Measurements from ENCODE around the gene APOBEC2. TPM values are rescaled to one million over a fixed set of nuclear protein-coding genes. Genes with fewer than 3 reads are reported as not detected.
"Not testable (repeated sequence)": the region's sequence is repeated elsewhere in the genome, so short reads cannot be mapped to it uniquely, and the experiment has no call there.

APOBEC2 gene
- total RNA-seq, result not detected
- long read RNA-seq, donor 1, partial matches to known transcripts, result 0 of 1 reads
- long read RNA-seq, donor 1, other reads (novel, unspliced or antisense), result 1 of 1 reads
- long read RNA-seq, donor 2, partial matches to known transcripts, result 0 of 1 reads
- long read RNA-seq, donor 2, other reads (novel, unspliced or antisense), result 1 of 1 reads

DNA sequence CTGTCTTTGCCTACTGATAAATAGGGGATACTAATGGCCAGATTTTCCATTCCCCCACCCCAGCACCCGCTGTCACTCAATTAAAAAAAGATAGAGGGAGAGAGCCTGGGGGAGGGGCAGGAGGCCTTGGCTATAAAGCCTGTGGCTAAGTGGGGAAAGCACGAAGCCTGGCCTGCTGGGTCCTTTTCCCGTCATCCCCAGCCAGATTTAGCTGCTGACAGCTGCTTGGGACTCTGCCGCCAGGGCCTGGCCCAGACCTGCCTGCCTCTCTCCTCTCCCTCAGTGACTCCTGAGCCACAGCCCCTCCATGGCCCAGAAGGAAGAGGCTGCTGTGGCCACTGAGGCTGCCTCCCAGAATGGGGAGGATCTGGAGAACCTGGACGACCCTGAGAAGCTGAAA is at the start of gene APOBEC2:
Gene APOBEC2 (plus strand): TSS at position 162 of the 400 bp plus-strand sequence. CDS start 146 bp downstream, at position 308.
- Histone ChIP-seq H3K9me3 (no peaks in the 10 kb centered on the region), H3K36me3 (ENCODE audit: low read depth) (no peaks in the 10 kb centered on the region), H3K4me3 (no peak within 1 kb of the TSS), H3K4me1 (ENCODE audit: low read depth) (no peaks in the 10 kb centered on the region)
- DNase-seq, result no peak
- ATAC-seq, result no peak
- intact Hi-C loops (cut with DNase I, micrococcal nuclease), result no loop called here
- TF ChIP-seq, protein P1, sequence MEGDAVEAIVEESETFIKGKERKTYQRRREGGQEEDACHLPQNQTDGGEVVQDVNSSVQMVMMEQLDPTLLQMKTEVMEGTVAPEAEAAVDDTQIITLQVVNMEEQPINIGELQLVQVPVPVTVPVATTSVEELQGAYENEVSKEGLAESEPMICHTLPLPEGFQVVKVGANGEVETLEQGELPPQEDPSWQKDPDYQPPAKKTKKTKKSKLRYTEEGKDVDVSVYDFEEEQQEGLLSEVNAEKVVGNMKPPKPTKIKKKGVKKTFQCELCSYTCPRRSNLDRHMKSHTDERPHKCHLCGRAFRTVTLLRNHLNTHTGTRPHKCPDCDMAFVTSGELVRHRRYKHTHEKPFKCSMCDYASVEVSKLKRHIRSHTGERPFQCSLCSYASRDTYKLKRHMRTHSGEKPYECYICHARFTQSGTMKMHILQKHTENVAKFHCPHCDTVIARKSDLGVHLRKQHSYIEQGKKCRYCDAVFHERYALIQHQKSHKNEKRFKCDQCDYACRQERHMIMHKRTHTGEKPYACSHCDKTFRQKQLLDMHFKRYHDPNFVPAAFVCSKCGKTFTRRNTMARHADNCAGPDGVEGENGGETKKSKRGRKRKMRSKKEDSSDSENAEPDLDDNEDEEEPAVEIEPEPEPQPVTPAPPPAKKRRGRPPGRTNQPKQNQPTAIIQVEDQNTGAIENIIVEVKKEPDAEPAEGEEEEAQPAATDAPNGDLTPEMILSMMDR (IDR thresholded peaks at IDR 0.05), result no peak

DNA sequence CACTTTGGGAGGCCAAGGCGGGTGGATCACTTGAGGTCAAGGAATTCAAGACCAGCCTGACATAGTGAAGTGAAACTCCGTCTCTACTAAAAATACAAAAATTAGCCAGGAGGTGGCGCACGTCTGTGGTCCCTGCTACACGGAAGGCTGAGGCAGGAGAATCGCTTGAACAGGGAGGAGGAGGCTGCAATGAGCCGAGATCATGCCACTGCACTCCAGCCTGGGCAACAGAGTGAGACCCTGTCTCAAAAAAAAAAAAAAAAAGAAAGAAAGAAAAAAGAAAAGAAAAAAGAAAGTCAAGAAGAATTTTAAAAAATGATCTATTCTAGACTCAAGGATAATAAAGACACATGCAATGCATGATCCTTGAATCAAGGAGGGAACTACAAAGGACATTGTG is 46.8 kb upstream of the APOBEC2 start:
- intact Hi-C loops (cut with DNase I, micrococcal nuclease), result loop anchor here in 1 of 2 donors (5.0 kb wide), 1 partner anchor 61 kb away; no protein-coding TSS in a partner anchor
- not testable (repeated sequence) for H3K4me3 ChIP-seq; H3K4me1 ChIP-seq (ENCODE audit: low read depth); H3K36me3 ChIP-seq (ENCODE audit: low read depth); H3K9me3 ChIP-seq
- DNase-seq (peak in 1 of 3 donors; percentile 90), ATAC-seq (peak; percentile 85)
- TF ChIP-seq, protein P1 (IDR thresholded peaks at IDR 0.05), result peak; percentile 33

DNA sequence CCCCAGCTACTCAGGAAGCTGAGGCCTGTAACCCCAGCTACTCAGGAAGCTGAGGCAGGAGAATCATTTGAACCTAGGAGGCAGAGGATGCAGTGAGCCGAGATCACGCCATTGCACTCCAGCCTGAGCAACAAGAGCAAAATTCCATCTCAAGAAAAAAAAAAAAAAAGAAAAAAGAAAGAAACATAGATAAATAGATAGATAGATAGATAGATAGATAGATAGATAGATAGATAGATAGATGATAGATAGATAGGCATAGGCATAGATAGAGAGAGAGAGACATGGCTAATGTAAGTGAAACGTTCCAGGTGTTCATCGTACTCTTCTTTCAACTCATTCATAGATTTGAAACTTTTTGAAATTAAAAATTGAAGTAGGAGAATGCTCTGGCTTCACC is 46.0 kb upstream of the APOBEC2 start:
- intact Hi-C loops (cut with DNase I, micrococcal nuclease), result loop anchor here in 1 of 2 donors (5.0 kb wide), 1 partner anchor 60 kb away; no protein-coding TSS in a partner anchor
- H3K9me3 ChIP-seq; DNase-seq; H3K4me3 ChIP-seq; H3K36me3 ChIP-seq (ENCODE audit: low read depth); H3K4me1 ChIP-seq (ENCODE audit: low read depth); ATAC-seq: not testable (repeated sequence)

DNA sequence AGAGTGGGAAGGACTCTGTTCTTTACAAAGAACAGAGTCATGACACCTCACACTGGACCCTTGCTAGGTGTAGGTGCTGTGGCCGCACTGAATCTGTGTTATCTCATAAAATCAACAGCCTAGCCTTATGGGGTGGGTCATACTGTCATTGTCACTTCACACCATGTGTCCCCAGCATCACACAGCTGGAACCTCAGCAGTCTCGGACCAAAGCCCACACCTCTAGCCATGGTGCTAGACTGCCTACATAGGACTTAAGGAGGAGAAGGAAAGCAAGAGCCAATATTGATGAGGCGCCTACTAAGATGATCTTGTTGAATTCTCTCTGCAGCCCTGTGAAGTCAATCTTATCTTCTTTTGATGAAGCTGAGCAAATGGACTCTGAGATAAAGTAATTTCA is 45.0 kb upstream of the APOBEC2 start:
- intact Hi-C loops (cut with DNase I, micrococcal nuclease), result loop anchor here in 1 of 2 donors (5.0 kb wide), 1 partner anchor 59 kb away; no protein-coding TSS in a partner anchor
- H3K36me3 ChIP-seq (ENCODE audit: low read depth), result no peaks in the 10 kb centered on the region
- H3K4me3 ChIP-seq, result no peak overlapping the region
- H3K4me1 ChIP-seq (ENCODE audit: low read depth), result no peaks in the 10 kb centered on the region
- no peaks in the 10 kb centered on the region for H3K9me3 ChIP-seq
- ATAC-seq (no peak), DNase-seq (no peak)
- TF ChIP-seq, protein P1 (IDR thresholded peaks at IDR 0.05), result no peak

DNA sequence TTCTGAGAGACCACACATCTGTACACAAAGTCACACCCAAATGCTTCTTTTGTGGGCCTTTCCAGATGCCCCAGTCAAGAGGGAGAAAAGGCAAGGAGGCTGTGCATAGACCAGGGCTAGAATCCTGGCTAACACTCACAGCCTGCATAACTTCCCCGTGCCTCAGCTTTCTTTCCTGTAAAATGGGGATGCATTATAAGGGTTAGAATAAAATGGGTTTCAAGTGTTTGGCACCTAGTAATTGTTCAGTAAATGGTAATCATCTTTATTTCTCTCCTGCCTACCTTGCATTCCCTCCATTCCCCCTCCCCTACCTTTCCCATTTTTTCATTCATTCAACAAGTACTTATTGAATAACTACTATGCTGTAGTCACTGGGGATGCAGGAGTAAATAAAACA is 43.3 kb upstream of the APOBEC2 start:
- H3K9me3 ChIP-seq, result no peaks in the 10 kb centered on the region
- no peak overlapping the region for H3K4me3 ChIP-seq
- ATAC-seq (no peak), DNase-seq (no peak)
- no peaks in the 10 kb centered on the region for H3K4me1 ChIP-seq (ENCODE audit: low read depth)
- H3K36me3 ChIP-seq (ENCODE audit: low read depth), result no peaks in the 10 kb centered on the region
- intact Hi-C loops (cut with DNase I, micrococcal nuclease), result loop anchor here in 1 of 2 donors (5.0 kb wide), 1 partner anchor 58 kb away; no protein-coding TSS in a partner anchor
- TF ChIP-seq, protein P1 (IDR thresholded peaks at IDR 0.05), result no peak

DNA sequence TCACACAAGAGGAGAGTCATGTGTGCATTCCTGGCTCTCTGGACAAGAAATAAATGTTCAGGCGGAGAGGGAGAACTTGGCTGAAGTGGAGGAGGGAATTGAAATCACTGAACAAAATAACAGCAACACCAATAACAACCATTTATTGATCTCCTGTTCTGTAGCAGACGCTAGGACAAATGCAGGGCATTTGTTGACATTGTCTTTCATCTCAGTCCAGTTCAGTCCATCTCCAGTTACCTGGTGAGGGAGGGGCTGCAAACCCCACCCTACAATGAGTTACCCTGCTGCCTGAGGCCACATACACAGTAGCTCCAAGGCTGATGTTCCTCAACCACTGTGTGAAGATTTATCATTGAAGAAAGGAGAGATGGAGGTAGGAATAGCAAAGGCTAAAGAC is 41.3 kb upstream of the APOBEC2 start:
- no peaks in the 10 kb centered on the region for H3K9me3 ChIP-seq
- no peaks in the 10 kb centered on the region for H3K4me1 ChIP-seq (ENCODE audit: low read depth)
- DNase-seq (no peak), ATAC-seq (no peak)
- intact Hi-C loops (cut with DNase I, micrococcal nuclease), result no loop called here
- no peak overlapping the region for H3K4me3 ChIP-seq
- TF ChIP-seq, protein P1 (IDR thresholded peaks at IDR 0.05), result no peak
- H3K36me3 ChIP-seq (ENCODE audit: low read depth), result no peaks in the 10 kb centered on the region

Data from mucosa of descending colon (tissue), 3 donors.